Aorta (tissue), 5 donors: ENCODE data around the gene SLC6A3. TPM values are rescaled to one million over a fixed set of nuclear protein-coding genes. Genes with fewer than 3 reads are reported as not detected.
A peak's percentile ranks its signal among the peaks of the same experiment; 100 is the strongest.

ENCODE experiments used
- ATAC-seq: fragments of 200-7000 bp; cut with Tn5 transposase; one replicate; pipeline ENCODE4 v1.9.1; 2022; ENCODE audit warnings: moderate library complexity; ENCODE audit not compliant: low FRiP score
- DNase-seq, 2 donors: peaks; one replicate each; pipeline ENCODE4 v3.0.0-alpha.2; 2020
- H3K27ac ChIP-seq, 2 donors: one replicate each; pipeline ENCODE4 v1.5.1; 2013; ENCODE audit warnings: low read length in 2 of 2, mild to moderate bottlenecking in 2 of 2, moderate library complexity in 2 of 2, control low read depth in 1 of 2, inconsistent platforms in 1 of 2, low read depth in 1 of 2
- H3K27me3 ChIP-seq, 2 donors: one replicate each; pipeline ENCODE4 v1.6.1; 2013; ENCODE audit warnings: control low read depth in 1 of 2, low read length in 1 of 2, mild to moderate bottlenecking in 1 of 2, moderate library complexity in 1 of 2; ENCODE audit not compliant: insufficient read depth in 2 of 2, control insufficient read depth in 1 of 2
- H3K36me3 ChIP-seq, 2 donors: one replicate each; pipeline ENCODE4 v1.6.1; 2013; ENCODE audit warnings: control low read depth in 1 of 2, low read length in 1 of 2, mild to moderate bottlenecking in 1 of 2; ENCODE audit not compliant: insufficient read depth in 2 of 2, control insufficient read depth in 1 of 2
- H3K4me1 ChIP-seq, 2 donors: one replicate each; pipeline ENCODE4 v1.6.1; 2013; ENCODE audit warnings: low read length in 2 of 2, control low read depth in 1 of 2, mild to moderate bottlenecking in 1 of 2, moderate library complexity in 1 of 2; ENCODE audit not compliant: insufficient read depth in 2 of 2, control insufficient read depth in 1 of 2
- H3K4me3 ChIP-seq, 2 donors: one replicate each; pipeline ENCODE4 v1.5.1; 2013; ENCODE audit warnings: low read length in 2 of 2, control low read depth in 1 of 2, mild to moderate bottlenecking in 1 of 2
- H3K9me3 ChIP-seq: one replicate; pipeline ENCODE4 v1.6.1; 2013; ENCODE audit warnings: mild to moderate bottlenecking, low read length; ENCODE audit not compliant: control insufficient read depth
- WGBS, 2 donors: extraction: QIAGEN DNeasy Blood & Tissue Kit; methylation state at CpG; one replicate each; pipeline ENCODE4 v1.1.7; 2013; 5-methylcytosine and 5-hydroxymethylcytosine counted together
- intact Hi-C, 2 donors: fragments of 100-400 bp; cut with DNase I; formaldehyde crosslinking; loops; one replicate each; pipeline versions ENCODE4 v1.14.2 to v1.15.0; 2022
- polyA plus RNA-seq, 2 donors: library from polyadenylated mRNA; stranded (reverse); fragments of 200-250 nt; gene quantifications; one replicate each; pipeline ENCODE4 v1.2.3, GENCODE V29; 2013
- total RNA-seq, 2 donors: library from RNA; stranded (reverse); fragmentation: NEBNext Ultra II Directional; extraction: Animal tissue kit (Norgen Biotek cat#: 25700); gene quantifications; one replicate each; pipeline ENCODE4 v1.2.1, GENCODE V29; 2021
- donor health status: healthy with polysubstance abuse.
- donor health status: Bipolar disorder and iron deficiency.
- donor health status: DM: no; HTN: no; CAD: no.
- donor health status: DM: no; HTN: no; CAD: no.
- donor health status: DM: yes; HTN: yes; CAD: no.

The SLC6A3 gene
- total and polyA plus RNA-seq, 4 donors, result 0.23 to 0.56 (median 0.30) TPM; not detected in 1

DNA sequence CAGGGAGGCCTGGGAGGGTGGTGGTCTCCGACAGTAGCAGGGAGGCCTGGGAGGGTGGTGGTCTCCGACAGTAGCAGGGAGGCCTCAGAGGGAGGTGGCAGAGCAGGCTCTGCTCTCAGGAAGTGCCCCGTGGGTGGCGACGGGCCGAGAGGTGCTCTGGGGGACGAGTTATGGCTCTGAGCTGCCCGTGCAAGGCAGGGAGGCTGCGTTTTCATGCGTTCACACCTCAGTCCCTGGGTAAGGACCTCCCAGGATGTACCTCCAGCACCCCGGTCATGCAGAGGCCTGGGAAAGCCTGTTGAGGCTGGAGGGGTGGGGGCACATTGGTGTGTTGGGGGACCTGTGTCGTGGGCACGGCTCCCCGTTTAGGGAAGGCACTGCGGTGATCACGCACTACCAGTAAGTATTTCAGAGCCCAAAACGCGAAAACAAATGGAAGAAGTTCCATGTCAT lies 63.0 kb downstream of the SLC6A3 start:
- H3K9me3 ChIP-seq, result no peaks in the 10 kb centered on the region
- ATAC-seq (no peak), DNase-seq (no peak)
- intact Hi-C loops, result no loop called here
- no peaks in the 10 kb centered on the region for H3K36me3 ChIP-seq
- 85 to 87% methylated on average over 18 of the region's 18 CpGs for WGBS, 2 donors
- H3K27me3 ChIP-seq, result no peaks in the 10 kb centered on the region
- H3K27ac ChIP-seq, result no peak overlapping the region
- H3K4me3 ChIP-seq, result no peak overlapping the region
- no peaks in the 10 kb centered on the region for H3K4me1 ChIP-seq

DNA sequence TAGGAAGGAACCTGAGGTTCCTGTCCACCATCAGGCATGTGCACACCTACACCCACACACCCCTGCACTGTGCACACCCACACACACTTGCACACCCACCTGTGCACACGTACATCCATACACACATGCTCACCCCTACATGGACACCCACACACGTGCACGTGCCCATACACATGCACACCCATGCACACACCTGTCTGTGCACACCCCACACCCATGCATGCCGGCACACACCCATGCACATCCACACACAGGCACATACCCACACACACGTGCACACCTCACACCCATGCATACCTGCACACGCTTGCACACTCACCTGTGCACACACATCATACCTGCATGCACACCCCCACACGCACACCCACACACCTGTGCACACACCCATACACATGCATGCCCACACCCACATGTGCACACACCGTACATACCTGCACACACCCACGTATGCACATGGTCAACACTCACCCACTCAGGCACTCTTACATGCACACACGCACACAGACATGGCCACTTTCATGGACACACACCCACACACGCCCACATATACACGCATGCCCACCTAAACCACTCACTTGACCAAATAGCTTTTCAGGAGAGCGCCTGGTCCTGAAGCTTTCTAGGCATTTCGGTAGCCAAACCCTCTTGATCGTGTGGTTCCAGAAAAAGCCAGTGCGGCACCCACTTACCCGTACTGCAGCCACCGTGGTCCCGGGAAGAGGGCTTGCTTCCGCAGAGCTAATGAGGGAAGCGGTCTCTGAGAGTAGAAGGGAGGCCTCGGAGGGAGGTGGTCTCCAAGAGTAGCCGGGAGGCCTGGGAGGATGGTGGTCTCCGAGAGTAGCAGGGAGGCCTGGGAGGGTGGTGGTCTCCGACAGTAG lies 63.6 kb downstream of the SLC6A3 start:
- H3K4me1 ChIP-seq, result no peaks in the 10 kb centered on the region
- no peak for ATAC-seq
- WGBS, 2 donors, result 86 to 87% methylated on average over 25 of the region's 25 CpGs
- intact Hi-C loops, result no loop called here
- no peak overlapping the region for H3K27ac ChIP-seq
- H3K27me3 ChIP-seq, result no peaks in the 10 kb centered on the region
- DNase-seq, result peak in 1 of 2 donors; percentile 59
- no peak overlapping the region for H3K4me3 ChIP-seq
- no peaks in the 10 kb centered on the region for H3K36me3 ChIP-seq
- no peaks in the 10 kb centered on the region for H3K9me3 ChIP-seq

DNA sequence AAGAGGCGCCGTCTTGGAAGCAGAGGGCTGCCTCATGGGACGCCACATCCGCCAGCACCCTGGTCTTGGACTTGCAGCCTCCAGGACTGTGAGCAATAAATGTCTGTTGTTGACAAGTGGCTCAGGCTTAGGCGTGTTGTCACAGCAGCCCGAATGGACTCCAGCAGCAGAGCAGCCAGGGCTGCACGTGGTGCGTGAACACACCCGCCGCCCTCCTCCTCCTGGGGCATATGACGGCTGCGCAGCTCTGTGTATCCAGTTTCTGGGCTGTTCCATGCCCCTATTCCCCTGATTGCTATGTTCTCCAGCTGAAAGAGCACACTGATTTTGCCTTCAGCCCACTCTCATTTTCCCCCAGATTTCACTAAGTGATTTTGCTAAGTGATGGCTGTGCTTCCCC lies 64.3 kb downstream of the SLC6A3 start:
- WGBS, 2 donors, result 66 to 71% methylated on average over 12 of the region's 12 CpGs
- H3K4me3 ChIP-seq, result no peak overlapping the region
- DNase-seq (peak in 1 of 2 donors; percentile 71), ATAC-seq (no peak)
- no peaks in the 10 kb centered on the region for H3K27me3 ChIP-seq
- intact Hi-C loops, result no loop called here
- no peak overlapping the region for H3K27ac ChIP-seq
- no peaks in the 10 kb centered on the region for H3K36me3 ChIP-seq
- no peaks in the 10 kb centered on the region for H3K4me1 ChIP-seq
- no peaks in the 10 kb centered on the region for H3K9me3 ChIP-seq

DNA sequence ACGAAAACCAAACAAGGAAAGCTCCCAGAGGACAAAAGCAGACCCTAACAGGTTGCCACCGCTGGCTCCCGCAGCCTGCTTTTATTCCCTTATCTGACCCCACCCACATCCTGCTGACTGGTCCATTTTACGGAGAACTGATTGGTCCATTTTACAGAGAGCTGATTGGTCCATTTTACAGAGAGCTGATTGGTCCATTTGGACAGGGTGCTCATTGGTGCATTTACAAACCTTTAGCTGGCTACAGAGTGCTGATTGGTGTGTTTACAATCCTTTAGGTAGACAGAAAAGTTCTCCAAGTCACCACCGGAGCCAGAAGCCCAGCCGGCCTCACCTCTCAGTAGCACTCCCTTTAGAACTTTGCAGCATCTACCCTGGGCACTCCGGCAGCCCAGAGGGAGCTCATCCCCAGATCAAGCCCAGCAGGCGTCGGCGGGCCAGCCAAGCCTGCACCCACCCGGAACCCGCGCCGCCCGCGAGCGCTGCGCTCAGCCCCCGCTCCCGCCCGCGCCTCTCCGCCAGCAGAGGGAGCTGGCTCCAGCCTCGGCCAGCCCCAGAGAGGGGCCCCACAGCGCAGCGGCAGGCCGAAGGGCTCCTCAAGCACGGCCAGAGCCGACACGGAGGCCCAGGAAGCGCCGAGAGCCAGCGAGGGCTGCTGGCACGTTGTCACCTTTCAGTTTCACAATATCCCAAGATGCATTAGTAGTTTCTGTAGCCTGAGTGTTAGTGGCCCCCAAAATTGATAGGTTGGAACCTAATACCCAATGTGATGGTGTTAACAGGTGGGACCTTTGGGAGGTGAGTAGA lies 65.0 kb downstream of the SLC6A3 start:
- Histone ChIP-seq H3K36me3 (no peaks in the 10 kb centered on the region), H3K27me3 (no peaks in the 10 kb centered on the region), H3K4me3 (no peak overlapping the region), H3K4me1 (no peaks in the 10 kb centered on the region), H3K27ac (no peak overlapping the region), H3K9me3 (no peaks in the 10 kb centered on the region)
- DNase-seq, result peak in 1 of 2 donors; percentile 83
- ATAC-seq, result no peak
- intact Hi-C loops, result no loop called here
- 23 to 26% methylated on average over 34 of the region's 34 CpGs for WGBS, 2 donors

DNA sequence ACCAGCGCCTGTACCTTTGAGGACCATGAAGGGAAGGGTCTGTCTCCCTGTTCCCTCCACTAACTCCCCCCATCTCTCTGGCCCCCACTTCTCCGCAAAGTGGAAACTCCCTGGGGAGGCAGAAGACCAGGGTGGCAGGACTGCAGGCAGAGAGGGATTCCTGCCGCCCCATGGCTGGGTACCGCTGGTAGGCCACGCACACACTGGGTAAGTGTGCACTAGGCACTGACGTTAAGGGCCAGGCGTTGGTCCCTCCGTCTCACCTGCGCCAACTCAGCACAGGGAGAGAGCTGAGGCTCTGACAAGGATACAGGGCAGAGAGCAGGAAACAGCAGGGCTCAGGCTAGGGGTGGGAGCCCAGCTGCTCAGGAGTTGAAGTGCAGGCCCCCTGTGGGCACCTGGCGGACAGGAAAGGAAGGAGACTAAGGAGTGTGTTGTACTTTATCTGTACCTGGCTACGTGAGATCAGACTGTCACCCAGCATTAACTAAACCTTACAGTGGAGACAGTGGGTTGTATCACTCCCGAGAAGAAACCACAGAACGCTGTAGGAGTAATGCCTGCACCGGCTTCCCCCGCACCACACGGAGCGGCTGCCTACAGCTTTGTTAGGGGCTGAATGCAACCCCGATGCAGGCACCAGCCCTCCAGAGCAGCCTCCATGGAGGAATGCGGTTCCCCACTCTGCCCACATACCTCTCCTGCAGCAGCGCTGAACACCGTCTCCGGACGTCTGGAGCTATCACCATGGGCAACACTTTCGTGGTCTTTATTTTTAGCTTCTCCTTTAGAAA lies 66.2 kb downstream of the SLC6A3 start:
- Histone ChIP-seq H3K36me3 (no peaks in the 10 kb centered on the region), H3K4me3 (no peak overlapping the region), H3K9me3 (no peaks in the 10 kb centered on the region), H3K4me1 (no peaks in the 10 kb centered on the region), H3K27me3 (no peaks in the 10 kb centered on the region), H3K27ac (no peak overlapping the region)
- ATAC-seq (no peak), DNase-seq (peak in 1 of 2 donors; percentile 55)
- 89 to 92% methylated on average over 24 of the region's 24 CpGs for WGBS, 2 donors
- intact Hi-C loops, result no loop called here

DNA sequence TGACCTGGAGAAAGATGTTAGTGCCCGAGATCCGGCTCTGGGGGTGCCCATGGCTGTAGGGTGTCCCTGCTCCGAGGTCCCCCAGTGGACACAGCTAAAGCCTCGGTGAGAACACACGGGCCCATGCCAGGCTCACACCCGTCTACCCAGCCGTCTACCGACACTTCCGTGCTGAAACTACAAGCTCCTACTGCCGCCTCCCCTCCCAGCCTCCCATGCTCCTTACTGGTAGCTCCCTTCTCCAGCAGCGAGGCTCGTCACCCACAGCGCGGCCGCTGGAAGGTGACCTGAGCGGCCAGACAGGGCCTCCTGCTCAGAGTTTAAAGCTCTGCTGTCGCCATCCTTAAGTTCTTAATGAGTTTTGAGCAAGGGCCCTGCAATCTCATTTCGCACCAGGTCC lies 67.1 kb downstream of the SLC6A3 start:
- no peak overlapping the region for H3K4me3 ChIP-seq
- no peaks in the 10 kb centered on the region for H3K9me3 ChIP-seq
- H3K27ac ChIP-seq, result no peak overlapping the region
- no peaks in the 10 kb centered on the region for H3K4me1 ChIP-seq
- peak in 1 of 2 donors; percentile 62 for DNase-seq
- intact Hi-C loops, result no loop called here
- no peaks in the 10 kb centered on the region for H3K36me3 ChIP-seq
- no peaks in the 10 kb centered on the region for H3K27me3 ChIP-seq
- no peak for ATAC-seq
- 92 to 94% methylated on average over 18 of the region's 18 CpGs for WGBS, 2 donors

DNA sequence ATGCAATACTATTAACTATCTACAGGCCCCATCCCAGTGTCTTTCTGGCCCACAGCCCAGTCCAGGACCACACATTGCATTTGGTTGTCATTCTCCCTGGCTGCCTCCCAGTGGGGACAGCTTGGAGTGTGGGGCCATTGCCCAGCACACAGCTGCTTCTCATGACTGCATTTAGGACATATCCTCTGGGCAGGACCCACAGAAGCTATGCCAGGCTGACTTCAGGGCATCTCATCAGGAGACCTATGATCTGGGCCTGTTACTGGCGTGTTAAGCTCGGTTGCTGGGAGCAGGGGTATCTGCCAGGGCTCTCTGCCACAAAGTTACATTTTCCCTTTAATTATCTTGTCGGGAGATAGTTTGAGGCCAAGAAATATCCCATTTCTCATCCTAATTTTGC lies 68.3 kb downstream of the SLC6A3 start:
- H3K27ac ChIP-seq, result no peak overlapping the region
- 77 to 84% methylated on average over 3 of the region's 3 CpGs for WGBS, 2 donors
- H3K36me3 ChIP-seq, result no peaks in the 10 kb centered on the region
- ATAC-seq (no peak), DNase-seq (peak in 1 of 2 donors; percentile 23)
- no peak overlapping the region for H3K4me3 ChIP-seq
- no peaks in the 10 kb centered on the region for H3K27me3 ChIP-seq
- intact Hi-C loops, result no loop called here
- no peaks in the 10 kb centered on the region for H3K9me3 ChIP-seq
- H3K4me1 ChIP-seq, result no peaks in the 10 kb centered on the region
